NCI-H2029 (cell line): ENCODE results near the gene HEXIM1.

Experiments used
- DNase-seq: peaks from one replicate; lab custom pipeline; 2025; lab: John Stamatoyannopoulos, UW

HEXIM1 gene, protein sequence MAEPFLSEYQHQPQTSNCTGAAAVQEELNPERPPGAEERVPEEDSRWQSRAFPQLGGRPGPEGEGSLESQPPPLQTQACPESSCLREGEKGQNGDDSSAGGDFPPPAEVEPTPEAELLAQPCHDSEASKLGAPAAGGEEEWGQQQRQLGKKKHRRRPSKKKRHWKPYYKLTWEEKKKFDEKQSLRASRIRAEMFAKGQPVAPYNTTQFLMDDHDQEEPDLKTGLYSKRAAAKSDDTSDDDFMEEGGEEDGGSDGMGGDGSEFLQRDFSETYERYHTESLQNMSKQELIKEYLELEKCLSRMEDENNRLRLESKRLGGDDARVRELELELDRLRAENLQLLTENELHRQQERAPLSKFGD

DNA sequence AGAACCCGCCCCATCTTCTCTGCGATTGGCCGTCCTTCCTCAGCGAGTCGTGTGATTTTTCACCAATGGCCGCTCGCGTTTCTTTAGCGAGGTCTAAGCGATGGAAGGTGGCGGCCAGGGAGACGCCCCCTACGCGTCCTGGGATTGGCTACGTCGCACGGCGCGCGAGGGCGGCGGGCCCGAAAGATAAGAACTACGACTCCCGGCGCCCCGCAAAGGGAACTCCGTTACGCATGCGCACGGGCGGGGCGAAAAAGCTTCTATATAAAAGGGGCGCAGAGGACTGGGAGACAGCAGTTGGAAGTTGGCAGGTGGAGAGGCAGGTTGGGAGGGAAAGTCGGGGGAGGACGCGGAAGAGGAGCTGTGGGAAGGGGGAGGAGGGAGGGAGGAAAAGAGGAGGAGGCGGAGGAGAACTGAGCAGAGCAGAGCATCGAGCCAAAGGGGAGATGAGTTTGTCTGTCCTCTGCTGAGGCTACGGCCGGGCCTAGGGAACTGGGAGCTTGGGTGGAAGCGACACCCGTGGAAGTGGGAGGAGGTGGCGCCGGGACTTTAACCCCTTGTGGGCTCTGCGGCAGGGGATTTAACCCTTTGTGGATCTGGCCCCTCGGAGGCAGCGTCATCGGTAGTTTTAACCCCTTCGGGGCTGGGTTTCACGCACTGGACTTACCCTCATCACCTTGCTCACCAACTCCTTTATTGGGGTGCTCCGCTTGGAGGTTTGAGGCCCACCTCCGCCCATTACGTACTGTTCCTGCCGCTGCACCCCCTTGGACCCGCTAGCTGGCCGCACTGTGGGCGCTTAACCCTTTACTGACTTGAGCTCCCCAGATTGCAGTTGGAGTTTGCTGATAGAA is at the start of gene HEXIM1:
TSS of gene HEXIM1 (plus strand) at position 293 of the 854 bp plus-strand sequence. CDS start 716 bp downstream, outside the sequence.
- DNase-seq: peak; percentile 98

DNA sequence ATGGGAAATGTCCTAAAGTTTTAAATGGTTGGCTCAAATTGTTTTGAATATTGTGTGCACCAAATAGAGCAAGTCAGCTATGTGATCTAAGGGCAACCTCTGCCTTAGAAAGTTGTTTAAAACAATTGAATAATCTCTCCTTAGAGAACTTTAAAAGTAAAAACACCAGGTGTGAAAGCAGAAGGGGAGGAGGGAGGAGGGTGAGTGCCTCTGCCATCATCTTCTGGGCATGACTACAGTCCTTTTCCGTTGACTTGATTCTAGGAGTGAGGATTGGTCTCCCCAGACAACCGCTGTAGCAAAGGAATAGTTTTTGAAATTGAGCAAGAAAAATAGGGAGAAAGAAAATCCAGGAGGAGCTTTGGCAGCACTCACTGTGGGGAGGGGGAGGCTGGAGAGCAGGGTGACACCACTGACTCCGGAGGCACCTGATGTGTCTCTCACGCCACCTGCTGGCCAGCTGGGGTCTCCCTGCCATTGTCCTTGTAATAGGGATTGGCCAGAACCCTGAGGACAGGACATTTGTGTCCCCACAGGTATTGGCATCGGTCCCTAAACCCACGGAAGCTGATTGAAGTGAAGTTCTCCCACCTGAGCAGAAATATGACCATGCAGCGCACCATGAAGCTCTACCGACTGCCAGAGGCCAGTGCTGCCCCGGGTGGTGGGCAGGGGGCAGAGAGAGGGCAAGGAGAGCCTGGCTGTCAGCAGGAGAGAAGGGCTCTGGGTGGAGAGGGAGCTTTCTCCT is 49.2 kb upstream of the HEXIM1 start:
- DNase-seq: peak; percentile 61

DNA sequence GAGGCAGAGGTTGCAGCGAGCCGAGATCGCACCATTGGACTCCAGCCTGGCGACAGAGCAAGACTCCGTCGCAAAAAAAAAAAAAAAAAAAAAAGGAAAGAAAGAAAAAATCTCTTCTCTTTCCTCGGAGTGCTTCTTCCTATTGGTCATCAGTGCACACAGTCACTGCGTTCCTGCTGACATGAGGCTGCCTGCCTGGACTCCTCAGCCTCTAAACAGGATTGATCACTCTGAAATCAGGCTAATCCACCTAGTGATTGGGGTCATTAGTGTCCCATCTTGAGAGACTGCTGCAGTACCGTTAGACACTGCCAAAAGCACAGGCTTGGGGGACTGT is 46.8 kb upstream of the HEXIM1 start:
- DNase-seq: no peak

DNA sequence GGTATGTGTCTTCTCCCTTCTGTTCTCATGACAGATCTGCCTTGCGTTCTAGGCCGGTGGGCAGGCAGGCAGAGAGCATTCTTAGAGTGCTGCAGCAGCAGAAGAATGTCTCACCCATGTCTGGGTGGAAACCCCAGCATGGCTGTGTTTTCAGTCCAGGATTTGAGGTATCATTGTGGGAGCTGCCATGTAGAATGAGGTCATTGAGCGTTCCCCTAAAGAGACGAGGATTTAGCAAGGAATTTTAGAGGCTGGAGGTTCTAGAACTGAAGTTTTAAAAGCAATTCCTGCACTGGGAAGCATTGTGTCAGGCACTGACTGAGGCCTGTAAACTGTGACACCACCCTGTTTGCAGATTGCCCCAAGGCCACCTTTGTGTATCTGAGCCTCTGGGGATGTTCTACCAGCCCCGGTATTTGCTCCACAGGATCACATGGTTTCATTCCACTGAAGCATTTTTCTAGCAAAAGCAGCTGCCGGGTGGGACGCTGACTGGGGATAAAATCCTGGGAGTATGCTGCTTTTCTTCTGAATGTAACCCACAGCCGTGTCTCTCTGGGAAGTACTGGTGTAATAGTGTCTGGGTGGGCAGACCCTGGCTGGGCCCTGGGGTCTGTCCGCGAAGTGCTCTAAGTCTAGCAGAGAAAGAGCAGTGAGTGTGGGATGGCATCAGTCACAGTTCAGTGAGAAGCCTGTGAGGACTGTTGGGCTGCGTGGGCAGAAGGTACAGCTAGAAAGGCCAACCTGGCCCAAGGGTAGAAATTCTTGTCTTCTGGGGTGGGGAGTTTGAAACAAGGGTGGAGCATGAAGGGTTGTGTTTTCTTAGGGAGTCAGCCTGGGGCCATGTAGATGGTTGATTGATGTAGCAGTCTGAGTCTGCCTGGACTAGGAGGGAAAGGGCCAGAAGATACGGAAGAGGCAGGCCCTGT is 46.1 kb upstream of the HEXIM1 start:
- DNase-seq: no peak

DNA sequence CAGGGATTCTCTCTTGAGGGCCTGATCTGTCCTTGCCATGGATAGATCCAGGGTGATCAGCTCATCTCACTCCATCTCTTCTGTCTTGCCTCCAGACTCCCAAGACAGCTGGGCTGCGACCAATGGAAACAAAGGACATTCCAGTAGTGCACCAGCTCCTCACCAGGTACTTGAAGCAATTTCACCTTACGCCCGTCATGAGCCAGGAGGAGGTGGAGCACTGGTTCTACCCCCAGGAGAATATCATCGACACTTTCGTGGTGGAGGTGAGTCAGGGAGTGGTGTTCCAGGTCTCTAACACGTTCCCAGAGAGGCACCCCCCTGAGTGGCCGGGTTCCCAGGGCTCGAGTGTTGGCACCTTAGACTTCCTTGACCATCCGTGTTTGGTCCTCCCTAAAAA is 45.4 kb upstream of the HEXIM1 start:
- DNase-seq: no peak

DNA sequence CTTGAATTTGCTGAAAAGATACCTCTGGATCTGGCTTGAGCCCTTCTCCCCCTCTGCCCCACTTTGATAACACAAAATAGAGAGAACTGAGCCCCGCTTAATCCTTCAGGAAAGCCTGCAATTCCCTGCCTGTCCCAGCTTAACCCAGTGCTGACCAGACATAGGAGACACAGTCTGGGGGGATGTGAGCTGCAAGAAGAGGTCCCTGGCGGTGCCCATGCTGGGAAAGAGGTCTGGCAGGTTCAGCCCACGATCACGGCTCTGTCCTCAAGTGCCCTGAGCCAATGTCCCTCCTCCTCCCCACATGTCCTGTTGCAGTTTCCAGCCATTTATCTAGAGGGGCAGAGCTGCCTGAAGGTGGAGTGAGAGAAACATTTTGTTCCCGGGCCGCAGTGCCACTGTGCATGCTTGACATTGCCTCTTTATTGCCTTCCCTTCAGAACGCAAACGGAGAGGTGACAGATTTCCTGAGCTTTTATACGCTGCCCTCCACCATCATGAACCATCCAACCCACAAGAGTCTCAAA is 44.9 kb upstream of the HEXIM1 start:
- no peak for DNase-seq

DNA sequence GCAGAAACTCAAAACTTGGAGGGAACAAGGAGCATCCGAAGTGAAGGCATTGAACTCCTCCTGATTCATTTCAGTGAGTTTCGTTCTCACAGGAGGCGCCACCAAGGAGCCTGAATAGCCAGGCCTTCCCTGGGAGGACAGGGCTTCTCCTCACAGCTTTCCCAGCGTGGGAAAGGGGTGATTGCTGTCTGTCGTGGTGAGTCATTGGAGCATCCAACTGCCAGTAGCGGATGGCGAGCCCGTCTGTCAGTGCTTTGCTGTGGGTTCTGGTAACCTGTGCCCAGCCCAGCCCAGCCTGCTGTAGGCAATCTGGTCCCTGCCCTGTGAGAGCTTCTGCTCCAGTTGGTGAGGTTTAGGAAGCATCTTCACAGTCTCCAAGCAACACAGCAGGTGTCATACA is 44.2 kb upstream of the HEXIM1 start:
- no peak for DNase-seq

DNA sequence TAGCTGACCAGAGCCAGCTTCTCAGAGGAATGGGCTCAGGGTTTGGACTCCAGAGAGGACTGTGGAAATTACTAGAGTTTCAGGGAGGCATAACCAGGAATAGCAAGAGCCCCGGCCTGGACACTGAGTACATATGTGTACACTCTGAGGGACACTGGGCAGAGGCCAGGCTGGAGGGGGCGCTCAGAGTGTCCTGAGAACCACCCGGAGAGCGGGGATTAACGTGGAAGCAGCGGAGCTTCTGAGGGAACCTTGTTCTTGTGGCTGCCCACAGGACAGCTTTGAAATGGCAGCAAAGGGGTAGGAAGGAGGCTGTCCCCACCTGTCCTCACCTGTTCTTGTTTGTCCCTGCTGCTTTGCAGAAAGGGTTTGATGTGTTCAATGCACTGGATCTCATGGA is 43.8 kb upstream of the HEXIM1 start:
- no peak for DNase-seq

DNA sequence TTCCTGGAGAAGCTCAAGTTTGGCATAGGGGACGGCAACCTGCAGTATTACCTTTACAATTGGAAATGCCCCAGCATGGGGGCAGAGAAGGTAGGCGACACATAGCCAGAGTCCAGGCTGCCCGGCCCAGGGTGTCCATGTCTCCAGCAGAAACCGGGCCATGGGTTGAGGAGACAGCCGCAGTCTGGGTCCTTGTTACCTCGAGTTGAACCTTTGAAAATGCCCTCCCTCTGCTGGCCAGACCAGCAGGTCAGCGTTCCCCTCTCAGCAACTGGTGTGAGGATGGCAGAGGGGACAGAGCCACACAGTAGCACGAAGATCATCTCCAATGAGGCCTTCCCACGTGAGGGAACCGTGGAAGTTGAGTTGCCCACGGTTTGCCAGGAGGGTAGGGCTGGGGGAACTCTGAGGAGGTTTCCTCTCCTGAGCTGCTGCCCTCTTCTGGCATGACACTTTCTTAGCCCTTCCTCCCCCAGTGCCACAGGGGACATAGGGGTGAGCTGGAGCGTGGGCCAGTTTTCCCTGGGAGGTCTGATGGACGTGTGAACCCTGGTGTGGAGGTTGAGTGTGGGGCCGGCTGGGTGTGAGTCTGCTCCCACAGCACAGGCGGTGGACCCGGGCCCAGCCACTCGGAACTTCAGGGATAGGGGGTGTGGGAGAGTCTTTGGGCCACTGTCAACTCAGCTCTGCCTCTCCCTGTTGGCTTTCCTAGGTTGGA is 43.2 kb upstream of the HEXIM1 start:
- DNase-seq: no peak

DNA sequence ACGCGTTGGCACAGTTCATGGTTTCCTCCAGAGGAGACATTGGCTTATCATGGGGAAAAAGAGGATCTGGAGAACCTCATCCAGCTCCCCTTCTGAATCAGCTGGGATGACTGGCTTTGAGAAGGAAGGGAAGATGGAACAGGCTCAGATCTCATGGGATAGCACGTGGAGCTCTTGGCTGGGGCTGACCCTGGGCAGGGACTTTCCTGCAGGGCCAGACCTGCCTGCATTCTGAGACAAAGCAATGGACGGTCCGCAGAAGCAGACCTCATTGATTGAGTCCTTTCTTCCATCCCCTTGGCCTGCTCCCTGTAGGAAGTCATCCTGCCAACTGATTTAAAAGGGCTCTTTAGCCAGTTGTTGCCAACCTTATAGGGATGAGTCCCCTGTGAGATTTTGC is 42.2 kb upstream of the HEXIM1 start:
- DNase-seq: no peak

DNA sequence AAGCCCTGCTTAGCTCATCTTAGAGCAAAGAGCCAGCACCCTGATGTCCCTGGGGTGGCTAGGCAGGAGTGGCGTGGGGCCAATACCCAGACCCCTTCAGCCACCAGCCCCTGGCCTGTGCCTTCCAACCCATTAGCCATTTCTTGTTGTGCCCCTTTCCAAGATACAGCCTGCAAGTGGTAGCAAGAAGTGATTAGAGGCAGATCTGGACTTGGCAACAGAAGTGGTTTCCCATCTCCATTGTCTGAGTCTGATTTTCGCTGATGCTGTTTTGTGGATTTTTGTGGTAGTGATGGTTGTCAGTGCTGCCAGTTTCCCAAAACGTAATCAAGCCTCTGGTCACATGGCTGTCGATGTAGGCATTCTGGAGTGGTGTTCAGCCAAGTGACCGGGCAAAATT is 41.7 kb upstream of the HEXIM1 start:
- DNase-seq: no peak

DNA sequence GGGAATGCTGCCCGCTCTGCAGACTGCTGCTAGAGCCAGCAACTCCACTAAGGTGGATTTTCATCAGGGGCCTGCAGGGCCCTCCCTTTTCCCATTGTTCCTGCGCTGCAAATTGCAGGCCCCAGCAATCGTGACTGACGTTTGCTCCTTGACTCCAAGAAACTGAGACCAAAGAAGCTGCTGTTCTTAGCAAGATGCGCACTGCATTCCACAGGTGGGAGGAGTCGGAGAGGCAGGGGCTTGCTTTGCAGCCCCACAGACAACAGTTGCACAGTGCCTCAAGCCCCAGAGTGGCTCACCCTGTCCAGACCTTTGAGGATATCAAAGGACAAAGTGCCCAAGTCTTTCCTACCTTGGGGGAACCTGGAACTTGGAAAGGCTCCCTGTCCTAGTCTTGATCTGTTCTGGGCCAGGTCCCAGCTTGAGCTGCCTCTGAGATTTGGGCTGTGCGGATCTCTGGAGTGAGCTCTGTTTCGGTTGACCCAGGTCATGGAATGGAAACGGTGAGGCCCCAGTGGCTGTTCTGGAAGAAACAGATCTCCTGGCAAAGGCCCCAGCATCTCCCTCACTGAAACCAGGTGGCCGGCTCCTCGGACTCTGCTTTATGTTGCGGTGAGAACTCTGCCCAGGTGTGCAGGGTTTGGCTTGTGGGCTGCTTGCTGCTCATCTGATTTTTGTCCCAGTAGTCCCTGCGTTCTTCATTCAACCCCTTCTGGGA is 40.8 kb upstream of the HEXIM1 start:
- DNase-seq: no peak

DNA sequence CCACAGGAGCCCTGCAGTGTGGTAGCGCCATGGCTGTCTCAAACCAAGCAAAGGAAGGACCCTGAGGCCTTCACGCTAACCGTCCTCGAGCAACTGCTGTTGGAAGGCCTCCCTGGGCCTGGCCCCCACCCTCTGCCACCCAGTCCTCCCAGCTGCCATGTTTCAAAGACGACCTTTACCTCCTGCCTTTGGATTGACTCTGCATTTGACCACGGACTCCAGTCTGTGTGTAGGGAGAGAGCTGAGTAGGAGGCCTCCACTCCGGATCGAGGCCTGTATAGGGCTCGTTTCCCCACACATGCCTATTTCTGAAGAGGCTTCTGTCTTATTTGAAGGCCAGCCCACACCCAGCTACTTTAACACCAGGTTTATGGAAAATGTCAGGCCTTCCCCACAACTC is 40.2 kb upstream of the HEXIM1 start:
- DNase-seq: no peak

DNA sequence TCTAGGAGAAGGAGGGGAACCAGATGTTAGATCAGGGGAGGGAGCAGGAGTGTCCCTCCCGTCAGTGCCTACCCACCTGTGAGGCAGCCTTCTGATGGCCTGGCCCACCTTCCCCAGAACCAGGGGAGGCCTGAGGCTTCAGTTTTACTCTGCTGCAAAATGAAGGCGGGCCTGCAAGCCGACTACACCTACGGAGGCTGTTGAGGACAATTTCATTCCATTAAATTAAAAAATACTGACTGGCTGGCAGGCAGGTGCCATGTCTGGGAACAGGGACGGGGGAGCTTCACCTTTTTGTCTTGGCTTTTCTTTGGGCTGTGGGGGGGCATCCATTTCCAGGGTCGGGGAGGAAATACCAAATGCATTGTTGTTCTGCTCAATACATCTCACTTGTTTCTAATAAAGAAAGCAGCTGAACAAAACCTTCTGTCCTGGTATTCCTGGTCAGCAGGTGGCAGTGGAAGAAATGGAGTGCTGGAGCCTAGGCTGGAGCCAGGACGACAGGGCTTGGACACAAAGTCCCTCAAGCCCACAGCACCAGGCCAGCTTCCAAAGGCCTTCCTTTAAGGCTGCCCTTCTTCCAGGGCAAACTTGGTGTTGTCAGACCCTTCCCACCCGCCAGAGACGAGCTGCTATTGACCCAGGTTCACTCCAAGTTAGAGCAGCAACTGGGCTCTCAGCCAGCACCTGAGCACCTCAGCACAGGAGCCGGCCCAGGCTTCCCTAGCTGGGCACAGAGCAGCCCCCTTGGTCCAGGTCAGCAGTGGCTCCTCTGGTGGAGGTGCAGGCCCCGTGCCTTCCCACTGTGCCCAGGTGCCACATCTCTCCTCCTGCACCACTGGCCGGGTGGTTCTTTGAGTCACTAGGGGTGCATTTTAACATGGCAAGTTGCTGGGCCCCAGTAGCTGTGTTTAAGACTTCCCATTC is 39.4 kb upstream of the HEXIM1 start:
- no peak for DNase-seq

DNA sequence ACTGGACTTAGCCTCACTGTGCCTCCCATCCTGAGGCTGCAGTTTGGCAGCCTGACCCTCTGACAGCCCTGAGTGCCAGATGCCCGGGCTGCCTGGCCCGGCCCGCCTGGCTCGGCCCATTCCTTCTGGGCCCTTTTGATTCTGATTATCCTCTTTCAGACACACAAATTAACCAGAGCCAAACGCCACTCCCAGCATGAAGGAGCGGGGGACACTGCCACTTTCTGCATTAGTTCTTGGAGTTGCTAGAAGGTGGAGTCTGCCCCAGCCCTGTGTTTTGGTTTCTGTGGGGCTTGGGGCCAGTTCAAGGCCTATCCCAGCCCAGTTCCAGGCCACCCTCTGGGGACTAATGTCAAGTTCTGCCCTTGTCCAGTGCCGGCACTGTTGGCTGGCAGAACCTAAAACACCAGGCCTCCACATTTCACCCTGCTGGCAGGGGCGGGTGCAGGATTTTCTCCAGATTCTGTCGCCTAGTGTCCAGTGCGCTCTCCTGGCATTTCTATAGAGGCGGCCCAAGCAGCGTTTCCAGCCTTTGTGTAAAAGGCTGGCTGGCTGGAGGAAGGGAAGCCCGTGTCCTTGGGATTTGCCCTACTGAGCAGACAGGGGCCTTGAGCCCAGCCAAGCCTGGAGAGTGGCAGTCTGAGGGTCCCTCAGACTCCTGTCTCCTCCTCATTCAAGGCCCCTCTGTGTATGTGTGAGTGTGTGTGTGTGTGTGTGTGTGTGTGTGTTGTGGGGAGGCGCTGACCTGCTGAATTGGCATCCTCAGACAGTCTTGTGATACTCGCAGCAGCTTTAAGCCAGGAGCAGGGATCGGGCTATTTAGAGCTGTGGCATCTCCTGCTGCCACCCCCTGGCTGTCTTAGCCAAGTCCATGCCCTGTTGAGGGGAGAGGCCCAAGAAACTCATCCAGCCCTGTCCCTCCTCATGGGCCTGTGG is 37.3 kb upstream of the HEXIM1 start:
- no peak for DNase-seq

DNA sequence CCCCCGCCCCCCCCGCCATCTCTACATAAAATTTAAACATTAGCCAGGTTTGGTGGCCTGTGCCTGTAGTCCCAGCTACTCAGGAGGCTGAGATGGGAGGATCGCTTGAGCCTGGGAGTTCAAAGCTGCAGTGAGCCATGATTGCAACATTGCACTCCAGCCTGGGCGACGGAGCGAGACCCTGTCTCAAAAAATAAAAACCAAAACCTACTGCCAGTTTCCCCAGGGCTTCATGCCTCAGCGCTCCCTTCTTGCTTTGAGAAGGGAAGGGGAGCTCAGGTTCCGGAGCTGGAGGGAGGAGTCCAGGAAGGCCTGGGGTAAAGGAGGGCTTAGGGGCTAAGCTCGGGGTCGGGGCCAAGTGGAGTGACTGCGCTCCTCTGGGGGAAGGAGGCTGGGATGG is 36.4 kb upstream of the HEXIM1 start:
- no peak for DNase-seq

DNA sequence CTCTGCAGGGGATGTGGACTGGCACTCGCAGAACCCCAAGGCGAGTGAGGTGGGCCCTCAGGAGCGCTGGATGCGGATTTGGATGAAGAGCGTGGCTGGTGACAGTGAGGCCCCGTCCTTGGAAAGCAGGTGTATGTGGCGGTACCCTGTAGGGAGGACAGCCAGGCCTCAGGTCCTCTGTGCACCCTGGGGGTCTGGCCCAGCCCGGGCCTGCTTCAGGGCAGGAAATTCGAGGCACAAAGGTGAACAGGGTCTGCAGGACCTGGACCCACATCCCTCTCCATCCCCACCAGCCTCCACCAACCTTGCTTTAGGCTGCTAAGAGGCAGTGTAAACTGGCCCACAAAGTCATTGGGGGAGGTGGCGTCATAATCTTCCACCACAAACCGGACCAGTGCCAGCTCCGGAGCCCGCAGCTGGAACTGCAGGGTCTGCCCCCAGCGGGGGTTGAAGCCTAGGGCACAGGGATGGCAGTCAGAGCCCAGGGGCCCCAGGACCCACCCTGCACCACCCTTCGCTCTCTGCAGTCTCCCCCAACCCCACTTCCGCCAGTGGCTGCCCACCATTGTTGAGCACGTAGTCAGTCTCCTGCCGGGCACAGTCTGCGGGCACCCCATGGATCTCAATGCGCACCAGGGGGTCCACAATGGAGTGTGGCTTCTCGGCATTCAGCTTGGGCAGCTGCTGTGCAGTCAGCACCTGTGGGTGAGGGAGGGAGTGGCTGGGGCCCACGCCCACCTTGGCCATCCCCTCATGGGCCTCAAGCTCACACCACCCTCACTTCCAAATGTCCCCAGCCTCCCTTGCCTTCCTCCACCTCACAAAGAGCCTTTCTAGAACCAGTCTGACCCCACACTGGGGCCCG is 35.5 kb upstream of the HEXIM1 start:
- DNase-seq: no peak
